B cell (primary cell): ENCODE measurements around the gene SPECC1. TPM values are rescaled to one million over a fixed set of nuclear protein-coding genes. Genes with fewer than 3 reads are reported as not detected.

ENCODE experiments used
- ATAC-seq: fragments of 200-7000 bp; cut with Tn5 transposase; one replicate; pipeline ENCODE4 v1.10.0; 2021; ENCODE audit warnings: low read depth, mild to moderate bottlenecking, moderate number of reproducible peaks, moderate library complexity
- CTCF ChIA-PET: fragments of 350-600 bp; sonication (Branson Sonifier 250); formaldehyde crosslinking; loops from one replicate; lab custom pipeline; 2021; ENCODE audit warnings: antibody characterized with exemption, inconsistent platforms; lab: Charles Lee
- POLR2A ChIA-PET: fragments of 350-600 bp; sonication (Branson Sonifier 250); formaldehyde crosslinking; loops from one replicate; lab custom pipeline; 2021; ENCODE audit warnings: antibody characterized with exemption; lab: Charles Lee
- DNase-seq: peaks from one replicate; pipeline ENCODE4 v3.0.0; 2013
- H2AFZ ChIP-seq: 2 replicates; pipeline ENCODE4 v1.6.1; 2012; ENCODE audit warnings: mild to moderate bottlenecking, low read depth, low read length; ENCODE audit not compliant: insufficient read depth, poor library complexity, severe bottlenecking
- H3K27ac ChIP-seq, 2 donors: 1 replicate in 1 of 2; 2 replicates in 1 of 2; pipeline ENCODE4 v1.5.1; 2012 to 2013; ENCODE audit warnings: low read length in 2 of 2, mild to moderate bottlenecking in 2 of 2, moderate library complexity in 1 of 2
- H3K27me3 ChIP-seq, 4 experiments: fragments of 200-600 bp in 1 of 4; sonication (generic) in 1 of 4; replicated peaks in 1 of 4; 1 replicate in 2 of 4; 2 replicates in 2 of 4; pipeline versions ENCODE4 v1.6.1 to v1.7.0; 2013 to 2016; ENCODE audit warnings: low read length in 3 of 4, mild to moderate bottlenecking in 2 of 4, mixed read lengths in 1 of 4, moderate library complexity in 1 of 4; ENCODE audit not compliant: insufficient read depth in 4 of 4, control insufficient read depth in 3 of 4; ENCODE audit errors: control extremely low read depth in 1 of 4
- H3K36me3 ChIP-seq, 2 experiments: replicated peaks in 1 of 2; 1 replicate in 1 of 2; 2 replicates in 1 of 2; pipeline versions ENCODE4 v1.6.1 to v1.7.1; 2013; ENCODE audit warnings: low read length in 1 of 2; ENCODE audit not compliant: insufficient read depth in 2 of 2, control insufficient read depth in 1 of 2; ENCODE audit errors: control extremely low read depth in 1 of 2, extremely low read depth in 1 of 2
- H3K4me1 ChIP-seq, 2 donors: fragments of 200-600 bp in 1 of 2; sonication (generic) in 1 of 2; 1 replicate in 1 of 2; 2 replicates in 1 of 2; pipeline versions ENCODE4 v1.5.1 to v1.6.1; 2013 to 2017; ENCODE audit warnings: low read length in 2 of 2; ENCODE audit not compliant: control insufficient read depth in 2 of 2, insufficient read depth in 2 of 2
- H3K4me2 ChIP-seq: replicated peaks from 2 replicates; pipeline ENCODE3; 2012; ENCODE audit warnings: mild to moderate bottlenecking, low read depth, low read length; ENCODE audit not compliant: poor library complexity, severe bottlenecking
- H3K4me3 ChIP-seq, 5 experiments: fragments of 200-600 bp in 1 of 5; sonication (generic) in 1 of 5; 1 replicate in 3 of 5; 2 replicates in 2 of 5; pipeline versions ENCODE4 v1.5.1 to v1.7.0; 2011 to 2016; ENCODE audit warnings: low read length in 4 of 5, mild to moderate bottlenecking in 4 of 5, low read depth in 2 of 5, control low read depth in 1 of 5, moderate library complexity in 1 of 5; ENCODE audit not compliant: insufficient read depth in 1 of 5; ENCODE audit errors: control extremely low read depth in 1 of 5, extremely low read depth in 1 of 5
- H3K79me2 ChIP-seq: fragments of 200-600 bp; sonication (generic); one replicate; pipeline ENCODE4 v1.6.0; 2016; ENCODE audit warnings: low read length; ENCODE audit not compliant: control insufficient read depth, insufficient read depth
- H3K9ac ChIP-seq: fragments of 200-600 bp; sonication (generic); 2 replicates; pipeline ENCODE4 v1.6.1; 2017; ENCODE audit warnings: mild to moderate bottlenecking, low read length, moderate library complexity
- H3K9me3 ChIP-seq, 3 donors: one replicate each; pipeline versions ENCODE4 v1.6.1 to v1.7.1; 2013; ENCODE audit warnings: low read length in 2 of 3; ENCODE audit not compliant: control insufficient read depth in 2 of 3, insufficient read depth in 1 of 3; ENCODE audit errors: control extremely low read depth in 1 of 3
- H4K20me1 ChIP-seq: 2 replicates; pipeline ENCODE4 v1.6.0; 2012; ENCODE audit warnings: mild to moderate bottlenecking, low read length; ENCODE audit not compliant: insufficient read depth, control insufficient read depth, poor library complexity, severe bottlenecking
- H3K27ac Mint-ChIP-seq: one replicate; pipeline ENCODE4 v1.8.0; 2021; ENCODE audit warnings: mixed read lengths
- H3K27me3 Mint-ChIP-seq: one replicate; pipeline ENCODE4 v1.8.0; 2021; ENCODE audit warnings: mixed read lengths
- H3K4me1 Mint-ChIP-seq: one replicate; pipeline ENCODE4 v1.8.0; 2021; ENCODE audit warnings: mixed read lengths
- H3K4me3 Mint-ChIP-seq: one replicate; pipeline ENCODE4 v1.8.0; 2021; ENCODE audit warnings: mixed read lengths
- H3K9me3 Mint-ChIP-seq: one replicate; pipeline ENCODE4 v1.8.0; 2022; ENCODE audit warnings: mixed read lengths; ENCODE audit not compliant: insufficient read depth
- CTCF ChIP-seq: fragments of 200-600 bp; IDR thresholded peaks from one replicate; pipeline ENCODE4 v1.8.0; 2022; ENCODE audit warnings: antibody characterized with exemption, mild to moderate bottlenecking
- EZH2 ChIP-seq: IDR thresholded peaks from 2 replicates; pipeline ENCODE4 v1.6.1; 2012; ENCODE audit warnings: borderline replicate concordance, low read depth, mild to moderate bottlenecking, moderate library complexity, low read length; ENCODE audit not compliant: insufficient read depth, poor library complexity, severe bottlenecking
- WGBS: methylation state at CpG from one replicate; pipeline ENCODE4 v1.1.5; 2013; ENCODE audit warnings: missing lambda C conversion rate; ENCODE audit not compliant: insufficient coverage; 5-methylcytosine and 5-hydroxymethylcytosine counted together
- intact Hi-C: fragments of 100-400 bp; cut with micrococcal nuclease; formaldehyde crosslinking; loops from one replicate; pipeline ENCODE4 v1.10.0; 2022
- polyA plus RNA-seq: library from polyadenylated mRNA; depleted of rRNA; stranded (reverse); fragments of >200 nt; gene quantifications from 2 replicates; pipeline ENCODE4 v1.2.3, GENCODE V29; 2012
- total RNA-seq, 2 donors: library from RNA; stranded (reverse); fragments of 120-200 nt in 1 of 2; gene quantifications; 1 replicate in 1 of 2; 2 replicates in 1 of 2; pipeline versions ENCODE4 v1.2.3 to v1.2.4, GENCODE V29; 2013 to 2022

SPECC1 gene
- total and polyA plus RNA-seq, 2 donors (not counting 1 experiment from before 2014, with no cell fraction given) = 4.6 to 7.4 TPM

- H3K4me3 ChIP-seq = no peak overlapping the region
- Mint-ChIP-seq H3K27me3 (no peaks in the 10 kb centered on the region), H3K4me3 (no peak overlapping the region), H3K27ac (no peak overlapping the region), H3K4me1 (no peaks in the 10 kb centered on the region), H3K9me3 (no peaks in the 10 kb centered on the region)
- ATAC-seq (no peak), DNase-seq (no peak)
- CTCF ChIA-PET = interaction anchor here (1.1 to 1.4 kb wide), 2 partner anchors 9 to 24 kb away, joined by 3 read pairs; no protein-coding TSS in a partner anchor
- WGBS = 100% methylated on average over 3 of the region's 6 CpGs
- H3K4me1 ChIP-seq = no peaks in the 10 kb centered on the region
- H3K4me2 ChIP-seq = no peak overlapping the region
- POLR2A ChIA-PET = no interaction called here
- H3K27ac ChIP-seq = no peak overlapping the region
- no peak for TF ChIP-seq EZH2
- TF ChIP-seq CTCF = no peak
- intact Hi-C loops = no loop called here
- H3K27me3 ChIP-seq = no peaks in the 10 kb centered on the region
- H3K36me3 ChIP-seq = no peaks in the 10 kb centered on the region
- no peaks in the 10 kb centered on the region for H3K79me2 ChIP-seq
- no peak overlapping the region for H3K9ac ChIP-seq
- no peaks in the 10 kb centered on the region for H3K9me3 ChIP-seq
- no peak overlapping the region for H2AFZ ChIP-seq
- H4K20me1 ChIP-seq = no peaks in the 10 kb centered on the region
These were observed 285.0 kb downstream of the SPECC1 start for GRCh38 chr17:20294120-20294519.

GRCh38 chr17:20299013-20299412, 289.9 kb downstream of the SPECC1 start:
- CTCF ChIA-PET = interaction anchor here (0.7 kb wide), 1 partner anchor 214 kb away, joined by 3 read pairs; no protein-coding TSS in a partner anchor
- H3K36me3 ChIP-seq = no peaks in the 10 kb centered on the region

More at GRCh38 chr17:20299013-20299412, 289.9 kb downstream of the SPECC1 start:
- intact Hi-C loops = no loop called here
- H3K27me3 ChIP-seq = no peaks in the 10 kb centered on the region
- H3K79me2 ChIP-seq = no peaks in the 10 kb centered on the region
- no peak overlapping the region for H3K27ac ChIP-seq
- no peaks in the 10 kb centered on the region for H3K4me1 Mint-ChIP-seq
- H3K27ac Mint-ChIP-seq = no peak overlapping the region
- no peaks in the 10 kb centered on the region for H4K20me1 ChIP-seq
- H2AFZ ChIP-seq = no peak overlapping the region
- TF ChIP-seq CTCF = no peak
- TF ChIP-seq EZH2 = no peak
- WGBS = 95% methylated on average over 2 of the region's 3 CpGs
- no peaks in the 10 kb centered on the region for H3K9me3 ChIP-seq
- H3K4me3 ChIP-seq = no peak overlapping the region
- ATAC-seq (no peak), DNase-seq (no peak)
- no peaks in the 10 kb centered on the region for H3K9me3 Mint-ChIP-seq
- H3K27me3 Mint-ChIP-seq = no peaks in the 10 kb centered on the region
- no peaks in the 10 kb centered on the region for H3K4me1 ChIP-seq
- no peak overlapping the region for H3K9ac ChIP-seq
- no peak overlapping the region for H3K4me3 Mint-ChIP-seq
- H3K4me2 ChIP-seq = no peak overlapping the region
- POLR2A ChIA-PET = no interaction called here
